Measurements from ENCODE around the gene SATB1.

Gene SATB1

GRCh38 chr3:18444595-18445400 is 19.7 kb upstream of the SATB1 start (continued):
- TF ChIP-seq GLIS2 (tag by site-specific recombination; IDR thresholded peaks at IDR 0.05) (peak; percentile 35; the same call in 1 of the 2 replicates), ZNF155 (tag by site-specific recombination; IDR thresholded peaks at IDR 0.05) (no peak), ZBTB26 (tag by site-specific recombination; optimal IDR thresholded peaks at IDR 0.05) (peak; percentile 72), ZNF768 (tag by site-specific recombination; IDR thresholded peaks at IDR 0.05) (no peak), ZNF280D (tag by site-specific recombination; IDR thresholded peaks at IDR 0.05) (no peak), ZNF571 (tag by site-specific recombination; IDR thresholded peaks at IDR 0.05) (no peak), ZBTB48 (tag by site-specific recombination; IDR thresholded peaks at IDR 0.05) (no peak), ZNF792 (tag by site-specific recombination; IDR thresholded peaks at IDR 0.05) (no peak), ZNF529 (tag by site-specific recombination; IDR thresholded peaks at IDR 0.05; ENCODE audit: insufficient replicate concordance) (no peak), MZF1 (tag by site-specific recombination; IDR thresholded peaks at IDR 0.05; ENCODE audit: borderline replicate concordance) (no peak), KLF8 (tag by site-specific recombination; IDR thresholded peaks at IDR 0.05) (0 out of 2 replicates have a peak, but pooled peaks have one; percentile 38), ZNF560 (tag by site-specific recombination; IDR thresholded peaks at IDR 0.05; ENCODE audit: borderline replicate concordance) (no peak), ZNF449 (tag by site-specific recombination; IDR thresholded peaks at IDR 0.05) (no peak), BCL11A (tag by site-specific recombination; IDR thresholded peaks at IDR 0.05; ENCODE audit: low read depth) (no peak), ZNF473 (tag by site-specific recombination; IDR thresholded peaks at IDR 0.05) (no peak), ZBTB11 (tag by site-specific recombination; conservative IDR thresholded peaks at IDR 0.05; ENCODE audit: low read depth) (peak; percentile 9; the same call in 1 of the 2 replicates), SETDB1 (IDR thresholded peaks at IDR 0.05; ENCODE audit: insufficient read length, low read length) (no peak), PRDM2 (tag by site-specific recombination; IDR thresholded peaks at IDR 0.05; ENCODE audit: borderline replicate concordance) (no peak), OSR2 (tag by site-specific recombination; IDR thresholded peaks at IDR 0.05) (peak; percentile 32; the same call in 1 of the 2 replicates), ZNF626 (tag by site-specific recombination; IDR thresholded peaks at IDR 0.05) (no peak), ZSCAN16 (tag by site-specific recombination; IDR thresholded peaks at IDR 0.05) (no peak), ZNF704 (tag by site-specific recombination; IDR thresholded peaks at IDR 0.05) (no peak)
